GM12878 (cell line): ENCODE results near the gene SRRM3. TPM values are rescaled to one million over a fixed set of nuclear protein-coding genes. Genes with fewer than 3 reads are reported as not detected.

ENCODE experiments used
- ATAC-seq: fragments of 200-7000 bp; cut with Tn5 transposase; 3 replicates; pipeline ENCODE4 v1.9.1; 2020; ENCODE audit warnings: mild to moderate bottlenecking, moderate library complexity
- BruUV-seq: library from RNA; stranded (reverse); fragments of 400-500 nt; replicated peaks from 2 replicates; lab custom pipeline; 2021; lab: Mats Ljungman, UMichigan
- CTCF ChIA-PET: fragments of 300-600 bp; sonication (Branson Sonifier 250); formaldehyde crosslinking; extraction: SDS; loops from one replicate; lab custom pipeline; 2021; ENCODE audit warnings: inconsistent platforms; lab: Yijun Ruan, JAX
- POLR2A ChIA-PET: fragments of 350-600 bp; formaldehyde crosslinking; extraction: SDS; loops from one replicate; lab custom pipeline; 2021; ENCODE audit warnings: inconsistent platforms; lab: Charles Lee
- RAD21 ChIA-PET: fragments of 300-600 bp; sonication (Branson Sonifier 250); formaldehyde crosslinking; loops from one replicate; lab custom pipeline; 2023; ENCODE audit warnings: antibody characterized with exemption; ENCODE audit not compliant: unreplicated experiment; lab: Charles Lee
- SMC1A ChIA-PET: fragments of 300-600 bp; sonication (Branson Sonifier 250); formaldehyde crosslinking; loops from one replicate; lab custom pipeline; 2023; ENCODE audit not compliant: unreplicated experiment, uncharacterized antibody; lab: Charles Lee
- DNase-seq: peaks from one replicate; pipeline ENCODE4 v3.0.0-alpha.2; 2011; ENCODE audit warnings: low read depth, low spot score
- FAIRE-seq: peaks from 3 replicates; lab custom pipeline; 2011; peaks lifted over from hg19 to GRCh38; lab: Jason Lieb, UNC
- H2AFZ ChIP-seq: 2 replicates; pipeline ENCODE4 v1.6.0; 2011; ENCODE audit warnings: low read depth, low read length, control low read depth; ENCODE audit not compliant: control insufficient read depth
- H3K27ac ChIP-seq: 2 replicates; pipeline ENCODE4 v1.5.1; 2011; ENCODE audit warnings: control low read depth; ENCODE audit not compliant: control insufficient read depth, insufficient read depth
- H3K27me3 ChIP-seq, 2 experiments: replicated peaks in 1 of 2; 2 replicates each; pipeline versions ENCODE4 v1.6.0 to v1.6.1; 2011; ENCODE audit warnings: low read length in 1 of 2; ENCODE audit not compliant: control insufficient read depth in 2 of 2, insufficient read depth in 2 of 2
- H3K36me3 ChIP-seq, 2 experiments: 2 replicates each; pipeline ENCODE4 v1.5.1; 2011; ENCODE audit warnings: low read length in 1 of 2; ENCODE audit not compliant: control insufficient read depth in 2 of 2, insufficient read depth in 2 of 2
- H3K4me1 ChIP-seq: 2 replicates; pipeline ENCODE4 v1.6.1; 2011; ENCODE audit warnings: mild to moderate bottlenecking, low read length, moderate library complexity, mixed read lengths; ENCODE audit not compliant: control insufficient read depth, insufficient read depth
- H3K4me2 ChIP-seq: 2 replicates; pipeline ENCODE4 v1.6.0; 2011; ENCODE audit warnings: control low read depth; ENCODE audit not compliant: control insufficient read depth, insufficient read depth
- H3K4me3 ChIP-seq: fragments of 200-600 bp; sonication (generic); 2 replicates; pipeline ENCODE4 v1.5.1; 2016
- H3K79me2 ChIP-seq: 2 replicates; pipeline ENCODE4 v1.6.0; 2011; ENCODE audit warnings: low read length; ENCODE audit not compliant: control insufficient read depth, insufficient read depth
- H3K9ac ChIP-seq: 2 replicates; pipeline ENCODE4 v1.8.0; 2011; ENCODE audit warnings: low read length, control low read depth, mixed read lengths; ENCODE audit not compliant: control insufficient read depth, insufficient read depth
- H3K9me3 ChIP-seq: replicated peaks from 3 replicates; pipeline ENCODE4 v1.5.1; 2011; ENCODE audit warnings: mild to moderate bottlenecking, low read length; ENCODE audit not compliant: control insufficient read depth, insufficient read depth
- H4K20me1 ChIP-seq: 2 replicates; pipeline ENCODE4 v1.6.0; 2011; ENCODE audit not compliant: control insufficient read depth, insufficient read depth
- CREM ChIP-seq: IDR thresholded peaks from 2 replicates; pipeline ENCODE4 v1.6.1; 2014; ENCODE audit warnings: antibody characterized with exemption, low read depth
- LARP7 ChIP-seq: fragments of 450-650 bp; IDR thresholded peaks from 2 replicates; pipeline ENCODE4 v1.6.1; 2017; ENCODE audit warnings: mild to moderate bottlenecking
- RAD21 ChIP-seq: IDR thresholded peaks from 2 replicates; pipeline ENCODE4 v1.6.1; 2011; ENCODE audit warnings: mild to moderate bottlenecking, low read depth, low read length, moderate library complexity; ENCODE audit not compliant: insufficient read depth
- WGBS: methylation state at CpG from one replicate; pipeline ENCODE4 v1.1.6; 2016; ENCODE audit warnings: low lambda C conversion rate; ENCODE audit not compliant: insufficient replicate concordance, insufficient coverage; ENCODE audit errors: missing lambda C conversion rate; 5-methylcytosine and 5-hydroxymethylcytosine counted together
- in situ Hi-C: fragments of 300-500 bp; cut with MboI; formaldehyde crosslinking; loops from 9 replicates; pipeline ENCODE4 v1.14.3; 2018; ENCODE audit warnings: mixed read lengths
- intact Hi-C: fragments of 100-400 bp; cut with micrococcal nuclease; formaldehyde crosslinking; loops from one replicate; pipeline ENCODE4 v1.14.2; 2022; ENCODE audit not compliant: unreplicated experiment
- polyA plus RNA-seq, 11 experiments: library from polyadenylated mRNA; depleted of rRNA in 4 of 11; unstranded in 6 of 11; stranded (reverse) in 5 of 11; fragments of >200 nt; fragmentation: Nextera tagmentation in 4 of 11; fragmentation: Illumina TruSeq in 1 of 11; extraction: Ambion mirVana in 4 of 11; extraction: Trizol in 1 of 11; gene quantifications; 1 replicate in 1 of 11; 2 replicates in 10 of 11; pipeline versions ENCODE4 v1.2.1 to v1.2.3, GENCODE V29; 2011 to 2016; ENCODE audit warnings: inconsistent platforms in 2 of 11, missing spikeins in 2 of 11, low read depth in 1 of 11
- total RNA-seq, 4 experiments: library from RNA; depleted of rRNA in 3 of 4; stranded (reverse); fragments of >200 nt in 3 of 4; fragmentation: Illumina TruSeq in 1 of 4; extraction: Trizol in 1 of 4; gene quantifications; 2 replicates each; pipeline versions ENCODE4 v1.2.1 to v1.2.3, GENCODE V29; 2013 to 2021
- TF ChIP-seq, protein P1 (sequence below): fragments of 450-650 bp; IDR thresholded peaks from 2 replicates; pipeline ENCODE4 v1.6.1; 2018; ENCODE audit warnings: mild to moderate bottlenecking, low read depth, moderate library complexity; ENCODE audit not compliant: partially characterized antibody

Gene SRRM3
- total and polyA plus RNA-seq, 10 of the 15 experiments (the other 5 are each of a cell fraction or from before 2014, with no cell fraction given): 0.03 to 0.15 (median 0.05) TPM; not detected in 6

DNA sequence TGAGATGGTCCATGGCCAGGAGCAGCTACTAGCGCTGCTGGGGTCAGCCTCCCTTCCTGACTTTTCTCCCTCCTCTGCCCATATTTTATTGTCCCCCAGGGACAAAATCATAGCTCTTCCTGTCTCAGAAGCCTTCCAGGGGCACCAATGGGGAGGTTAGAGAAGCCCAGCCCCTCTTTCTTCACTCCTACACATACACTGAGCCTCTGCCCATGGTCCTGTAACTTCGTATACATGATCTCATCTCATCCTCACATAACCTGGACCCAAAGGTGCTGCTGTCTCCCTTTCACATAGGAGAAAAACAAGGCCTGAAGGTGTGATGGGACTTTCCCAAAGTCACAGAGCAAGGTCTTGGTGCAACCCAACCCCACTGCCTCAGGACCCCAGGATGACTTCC is 2.5 kb downstream of the SRRM3 start:
- no peak overlapping the region for H3K27ac ChIP-seq
- H3K9me3 ChIP-seq: no peaks in the 10 kb centered on the region
- no peak for DNase-seq
- H2AFZ ChIP-seq: no peak overlapping the region
- TF ChIP-seq CREM: no peak
- TF ChIP-seq, protein P1, sequence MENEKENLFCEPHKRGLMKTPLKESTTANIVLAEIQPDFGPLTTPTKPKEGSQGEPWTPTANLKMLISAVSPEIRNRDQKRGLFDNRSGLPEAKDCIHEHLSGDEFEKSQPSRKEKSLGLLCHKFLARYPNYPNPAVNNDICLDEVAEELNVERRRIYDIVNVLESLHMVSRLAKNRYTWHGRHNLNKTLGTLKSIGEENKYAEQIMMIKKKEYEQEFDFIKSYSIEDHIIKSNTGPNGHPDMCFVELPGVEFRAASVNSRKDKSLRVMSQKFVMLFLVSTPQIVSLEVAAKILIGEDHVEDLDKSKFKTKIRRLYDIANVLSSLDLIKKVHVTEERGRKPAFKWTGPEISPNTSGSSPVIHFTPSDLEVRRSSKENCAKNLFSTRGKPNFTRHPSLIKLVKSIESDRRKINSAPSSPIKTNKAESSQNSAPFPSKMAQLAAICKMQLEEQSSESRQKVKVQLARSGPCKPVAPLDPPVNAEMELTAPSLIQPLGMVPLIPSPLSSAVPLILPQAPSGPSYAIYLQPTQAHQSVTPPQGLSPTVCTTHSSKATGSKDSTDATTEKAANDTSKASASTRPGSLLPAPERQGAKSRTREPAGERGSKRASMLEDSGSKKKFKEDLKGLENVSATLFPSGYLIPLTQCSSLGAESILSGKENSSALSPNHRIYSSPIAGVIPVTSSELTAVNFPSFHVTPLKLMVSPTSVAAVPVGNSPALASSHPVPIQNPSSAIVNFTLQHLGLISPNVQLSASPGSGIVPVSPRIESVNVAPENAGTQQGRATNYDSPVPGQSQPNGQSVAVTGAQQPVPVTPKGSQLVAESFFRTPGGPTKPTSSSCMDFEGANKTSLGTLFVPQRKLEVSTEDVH: no peak
- no peak overlapping the region for H3K9ac ChIP-seq
- FAIRE-seq: no peak
- in situ Hi-C loops (no loop called here), intact Hi-C loops (no loop called here)
- H3K4me3 ChIP-seq: no peak overlapping the region
- ChIA-PET CTCF (interaction anchor here (0.7 kb wide), 2 partner anchors 15 to 49 kb away, joined by 4 to 6 read pairs; no protein-coding TSS in a partner anchor), POLR2A (no interaction called here), SMC1A (no interaction called here), RAD21 (no interaction called here)
- WGBS: 4% methylated on average over 2 of the region's 2 CpGs
- H3K27me3 ChIP-seq: no peaks in the 10 kb centered on the region; a peak in 1 of 4 replicates
- BruUV-seq: no TSS peak
- H3K79me2 ChIP-seq: no peaks in the 10 kb centered on the region
- ATAC-seq: no peak
- H4K20me1 ChIP-seq: no peaks in the 10 kb centered on the region
- H3K4me2 ChIP-seq: no peak overlapping the region
- no peaks in the 10 kb centered on the region for H3K4me1 ChIP-seq
- H3K36me3 ChIP-seq: no peaks in the 10 kb centered on the region

DNA sequence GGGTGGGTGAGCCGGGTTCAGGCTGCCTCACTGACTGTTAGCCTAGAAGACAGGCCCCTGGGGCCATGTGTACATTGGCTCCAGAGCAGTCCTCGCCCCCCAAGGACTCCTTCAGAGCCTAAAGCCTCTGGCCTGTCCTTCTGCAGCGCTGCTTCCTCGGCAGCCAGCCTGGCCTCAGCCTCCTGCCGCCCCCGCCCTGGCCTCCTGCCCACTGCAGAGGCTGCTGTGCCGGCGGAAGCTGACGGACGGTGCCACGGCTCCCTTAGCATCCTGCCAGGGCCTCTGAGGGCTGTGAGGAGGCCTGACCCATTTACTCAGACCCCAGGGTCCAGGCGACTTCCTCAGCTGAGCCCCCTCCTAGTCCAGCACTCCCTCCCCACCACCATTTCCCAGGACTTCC is 4.9 kb downstream of the SRRM3 start:
- TF ChIP-seq RAD21 (no peak), LARP7 (no peak)
- TF ChIP-seq, all 136 proteins: peak for 0
- intact Hi-C loops: no loop called here
- CTCF ChIA-PET: no interaction called here
- no peak for ATAC-seq
- H3K4me3 ChIP-seq: no peak overlapping the region
- H3K36me3 ChIP-seq: no peaks in the 10 kb centered on the region
- POLR2A ChIA-PET: interaction anchor here (0.6 kb wide), 1 partner anchor 224 kb away, joined by 3 read pairs; no protein-coding TSS in a partner anchor
- H3K79me2 ChIP-seq: no peaks in the 10 kb centered on the region
- H4K20me1 ChIP-seq: no peaks in the 10 kb centered on the region
- no peaks in the 10 kb centered on the region; a peak in 1 of 4 replicates for H3K27me3 ChIP-seq
- no peak for FAIRE-seq
- no peak for DNase-seq
- RAD21 ChIA-PET: no interaction called here
- no peak overlapping the region for H2AFZ ChIP-seq
- no peaks in the 10 kb centered on the region for H3K4me1 ChIP-seq
- in situ Hi-C loops: no loop called here
- H3K4me2 ChIP-seq: no peak overlapping the region
- BruUV-seq: no TSS peak
- 39% methylated on average over 11 of the region's 12 CpGs for WGBS
- H3K9me3 ChIP-seq: no peaks in the 10 kb centered on the region
- no peak overlapping the region for H3K27ac ChIP-seq
- H3K9ac ChIP-seq: no peak overlapping the region
- SMC1A ChIA-PET: no interaction called here
